ENCODE measurements around the gene LPCAT3.

Gene LPCAT3

DNA sequence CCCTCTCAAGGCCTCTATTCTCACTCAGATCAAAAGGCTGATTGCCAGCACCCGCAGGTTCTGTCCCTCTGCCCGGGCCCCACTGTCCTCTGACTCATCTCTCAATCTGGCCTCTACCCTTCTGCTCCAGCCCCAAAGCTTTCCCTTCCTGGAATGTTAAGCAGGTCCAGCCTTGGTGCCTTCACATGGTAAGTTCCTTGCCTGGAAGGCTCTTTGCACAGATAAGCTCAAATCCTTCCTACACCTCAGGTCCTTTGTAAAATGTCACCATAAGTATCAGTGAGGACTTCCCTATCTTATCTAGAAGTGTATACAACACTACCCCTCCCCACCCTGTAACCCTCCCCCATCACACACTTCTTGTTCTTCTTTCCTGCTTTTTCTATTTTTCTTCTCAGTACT, 22.2 kb downstream of the LPCAT3 start:
- DNase-seq: no peak

- no peak for DNase-seq
Observed at GRCh38 chr12:6987956-6988553, 30.2 kb downstream of the LPCAT3 start.

DNA sequence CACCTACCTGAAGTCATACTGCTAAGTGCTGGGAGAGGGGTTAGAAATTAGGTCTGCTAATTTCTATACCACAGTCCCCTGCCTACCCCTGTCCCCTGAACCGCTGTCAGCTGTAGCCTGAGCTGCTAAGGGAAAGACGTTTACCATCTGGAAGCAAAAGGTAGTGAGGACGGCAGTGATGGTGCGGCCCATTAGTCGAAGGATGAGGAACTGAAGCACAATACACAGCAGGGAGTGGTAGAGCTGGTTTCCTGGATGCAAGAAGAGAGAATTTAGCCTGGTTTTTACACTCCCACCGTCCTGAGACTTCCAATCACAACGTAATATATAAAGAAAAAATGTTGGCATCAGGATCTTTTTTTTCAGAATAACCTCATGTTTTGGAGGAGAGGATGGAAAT, 35.7 kb downstream of the LPCAT3 start:
- DNase-seq: no peak

GRCh38 chr12:6981152-6982052, 36.9 kb downstream of the LPCAT3 start:
- no peak for DNase-seq

DNA sequence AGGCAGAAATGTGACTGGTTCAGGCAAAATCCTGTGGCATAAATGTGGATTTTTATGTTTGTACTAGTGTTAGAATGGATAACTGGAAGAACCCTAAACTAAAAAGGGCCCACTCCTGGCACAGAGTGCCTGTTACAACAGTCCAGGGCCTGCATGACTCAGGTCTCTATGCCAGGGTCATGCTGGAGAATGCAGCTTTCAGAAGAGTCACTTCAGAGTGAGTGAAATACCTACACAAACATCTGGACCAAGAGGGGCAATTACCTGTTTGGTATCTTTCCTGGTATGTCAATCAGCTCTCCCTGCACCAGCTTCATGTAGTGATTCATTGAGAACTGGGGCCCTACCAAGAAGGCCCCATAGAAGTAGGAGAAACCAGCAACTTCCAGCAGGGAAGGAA, 37.5 kb downstream of the LPCAT3 start:
- no peak for DNase-seq

DNA sequence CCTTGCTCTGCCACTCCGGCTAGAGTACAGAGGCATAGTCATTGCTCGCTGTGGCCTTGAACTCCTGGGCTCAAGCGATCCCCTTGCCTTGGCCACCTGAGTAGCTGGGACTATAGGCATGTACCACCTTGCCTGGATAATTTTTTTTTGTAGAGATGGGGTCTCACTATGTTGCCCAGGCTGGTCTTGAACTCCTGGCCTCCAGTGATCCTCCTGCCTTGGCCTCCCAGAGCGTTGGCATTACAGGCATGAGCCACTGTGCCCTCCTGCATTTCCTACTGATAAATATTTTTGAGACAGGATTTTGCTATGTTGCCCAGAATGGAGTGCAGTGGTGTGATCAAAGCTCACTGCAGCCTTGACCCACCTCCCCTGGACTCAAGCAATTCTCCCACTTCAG, 38.2 kb downstream of the LPCAT3 start:
- DNase-seq: no peak

DNA sequence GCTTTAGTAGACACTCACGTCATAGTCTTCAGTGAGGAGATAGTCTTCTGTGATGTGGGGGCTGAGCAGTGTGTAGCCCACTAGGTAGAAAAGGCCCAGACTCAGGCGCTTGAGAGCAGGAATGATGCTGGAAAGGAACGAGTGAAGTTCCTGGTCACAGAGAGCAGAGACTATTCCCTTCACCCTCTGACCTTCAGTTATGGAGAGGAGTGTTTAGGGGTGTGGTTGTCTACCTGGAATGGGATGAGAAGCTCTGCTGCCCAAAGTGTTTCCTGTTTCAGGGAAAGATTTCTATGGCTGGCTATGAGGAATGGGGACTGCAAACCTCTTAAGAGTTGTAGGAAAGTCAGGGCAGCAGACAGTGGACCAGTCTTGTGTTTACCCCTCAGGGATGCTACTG, 38.8 kb downstream of the LPCAT3 start:
- DNase-seq: no peak

GRCh38 chr12:6979021-6979420, 39.3 kb downstream of the LPCAT3 start:
- no peak for DNase-seq

DNA sequence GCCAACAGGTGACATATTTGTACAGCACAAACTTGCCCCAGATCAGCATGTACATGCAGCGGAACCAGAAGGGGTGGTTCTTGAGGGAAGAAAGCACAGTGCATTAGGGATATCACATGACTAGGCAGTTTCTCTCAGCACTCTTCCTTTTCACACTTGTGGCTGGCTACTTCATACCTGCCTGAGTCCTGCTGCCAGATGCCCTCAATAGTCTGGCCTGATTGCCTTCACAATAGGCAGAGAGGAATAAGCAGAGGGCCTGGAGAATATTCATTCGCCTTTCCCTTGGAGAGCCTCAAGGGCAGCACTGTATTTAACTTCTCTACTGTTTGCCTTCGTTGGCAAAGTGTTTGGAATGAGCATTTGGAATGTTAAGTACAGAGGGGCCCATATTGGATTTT, 39.7 kb downstream of the LPCAT3 start:
- no peak for DNase-seq

GRCh38 chr12:6978188-6978587, 40.1 kb downstream of the LPCAT3 start:
- no peak for DNase-seq

GRCh38 chr12:6977653-6978052, 40.6 kb downstream of the LPCAT3 start:
- no peak for DNase-seq

- no peak for DNase-seq
Observed at GRCh38 chr12:6975297-6976032, 42.8 kb downstream of the LPCAT3 start.

DNA sequence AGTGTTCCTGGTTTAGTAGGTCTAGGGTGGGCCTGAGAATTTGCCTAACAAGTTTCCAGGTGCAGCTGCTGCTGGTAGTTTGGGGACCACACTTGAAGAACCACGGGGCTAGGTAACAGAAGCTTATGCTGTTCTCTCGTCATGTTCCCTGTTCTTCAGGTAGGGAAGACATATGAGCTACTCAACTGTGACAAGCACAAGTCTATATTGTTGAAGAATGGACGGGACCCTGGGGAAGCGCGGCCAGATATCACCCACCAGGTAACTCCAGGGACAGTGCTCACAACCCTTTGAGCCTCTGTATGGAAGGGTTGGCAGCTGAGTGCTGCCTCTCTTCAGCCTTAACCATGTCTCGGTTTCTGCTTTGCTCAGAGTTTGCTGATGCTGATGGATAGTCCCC, 44.1 kb downstream of the LPCAT3 start:
- no peak for DNase-seq

DNA sequence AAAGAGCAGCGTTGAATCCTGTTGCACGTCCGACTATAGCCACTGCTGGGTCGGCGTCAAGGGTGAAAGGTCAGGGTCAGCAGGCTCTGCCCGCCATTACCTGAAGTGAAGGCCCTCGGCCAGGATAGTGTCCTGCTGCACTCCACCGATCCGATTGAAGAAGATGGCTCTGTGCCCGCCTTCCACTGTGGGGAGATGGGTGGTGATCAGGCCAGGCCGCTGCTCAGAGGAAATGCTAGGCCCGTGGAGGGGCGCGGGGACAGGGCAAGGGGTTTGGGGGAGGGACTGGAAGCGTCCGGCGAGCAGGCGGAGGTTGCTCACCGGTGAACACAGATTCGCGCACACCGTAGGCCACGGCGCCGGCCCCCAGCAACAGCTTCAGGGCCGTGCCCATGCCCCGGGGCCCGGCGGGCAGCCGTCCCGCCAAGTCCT, 48.2 kb downstream of the LPCAT3 start:
- DNase-seq: no peak

DNA sequence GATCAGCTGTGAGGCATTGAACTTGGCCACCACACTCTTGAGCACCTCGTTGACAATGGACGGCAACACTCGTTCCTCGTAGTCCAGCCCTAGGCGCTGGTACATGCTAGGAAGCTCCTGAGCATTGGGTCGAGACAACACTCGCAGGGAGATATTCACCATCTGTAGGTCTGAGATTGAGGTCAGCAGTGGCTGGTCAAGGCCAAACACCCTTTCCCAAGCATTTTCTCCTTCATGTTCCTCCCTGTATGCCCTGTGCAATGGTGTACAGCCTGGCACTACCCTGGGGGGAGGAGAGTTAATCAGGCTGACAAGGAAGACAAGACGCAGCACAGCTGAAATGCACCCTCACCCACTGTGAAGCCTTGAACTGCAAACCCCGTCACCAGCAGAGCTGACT, 49.9 kb downstream of the LPCAT3 start:
- DNase-seq: no peak

DNA sequence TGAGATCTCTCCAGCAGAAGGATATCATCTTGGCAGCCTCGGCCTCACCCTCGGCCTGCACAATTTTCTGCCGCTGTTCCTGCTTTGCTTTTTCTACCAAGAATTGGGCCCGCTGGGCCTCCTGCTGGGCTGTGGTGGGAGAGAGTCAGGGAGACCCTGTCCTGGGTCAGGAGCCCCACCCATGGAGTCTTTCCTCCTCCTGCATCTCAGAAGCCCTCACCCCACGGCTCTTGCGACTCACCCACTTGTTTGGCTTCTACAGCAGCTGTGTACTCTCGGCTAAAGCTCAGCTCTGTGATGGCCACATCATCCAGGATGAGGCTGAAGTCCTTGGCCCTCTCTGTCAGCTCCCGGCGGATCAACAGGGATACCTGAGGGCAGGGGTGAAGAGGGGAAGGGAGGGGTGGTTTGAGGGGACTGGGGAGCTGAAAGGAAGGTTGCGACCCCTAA, 50.6 kb downstream of the LPCAT3 start:
- DNase-seq: no peak

DNA sequence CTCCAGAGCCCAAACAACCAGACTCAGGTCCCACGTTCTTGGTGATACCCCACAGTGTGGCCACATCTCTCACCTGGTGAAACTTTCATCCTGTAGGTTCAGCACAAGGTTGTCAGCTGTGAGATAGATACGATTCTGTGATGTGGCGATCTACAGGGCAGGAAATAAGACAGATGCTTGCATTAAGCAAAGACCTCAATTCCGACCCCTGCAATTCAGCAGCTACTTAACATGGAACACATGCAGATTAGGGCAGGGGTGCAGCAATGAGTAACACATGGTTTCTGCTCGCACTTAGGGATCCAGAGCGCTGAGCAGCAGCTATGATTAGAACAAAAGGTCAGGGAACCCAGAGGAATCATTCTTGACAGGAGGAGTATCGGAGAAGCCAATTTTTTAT, 51.9 kb downstream of the LPCAT3 start:
- DNase-seq: no peak

DNA sequence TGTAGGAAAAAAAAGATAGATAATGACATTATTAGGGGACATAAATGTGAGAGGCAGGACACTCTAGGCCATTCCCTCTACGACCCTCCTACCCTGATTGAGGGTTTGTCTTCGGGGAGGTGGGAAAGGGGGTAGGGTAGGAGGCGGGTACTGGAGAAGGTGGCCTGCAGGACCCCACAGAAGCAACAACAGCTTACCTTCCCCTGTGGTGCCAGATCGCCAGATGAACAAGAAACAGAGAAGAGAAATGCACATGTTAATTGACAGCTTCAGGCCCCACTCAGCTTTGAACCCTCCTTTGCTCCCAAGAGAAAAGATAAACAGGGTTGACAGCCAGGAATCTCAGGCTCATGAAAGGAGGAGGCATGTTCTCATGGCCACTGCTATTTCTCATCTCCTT, 52.6 kb downstream of the LPCAT3 start:
- DNase-seq: no peak

GRCh38 chr12:6965026-6965661, 53.1 kb downstream of the LPCAT3 start:
- peak; percentile 82 for DNase-seq

DNA sequence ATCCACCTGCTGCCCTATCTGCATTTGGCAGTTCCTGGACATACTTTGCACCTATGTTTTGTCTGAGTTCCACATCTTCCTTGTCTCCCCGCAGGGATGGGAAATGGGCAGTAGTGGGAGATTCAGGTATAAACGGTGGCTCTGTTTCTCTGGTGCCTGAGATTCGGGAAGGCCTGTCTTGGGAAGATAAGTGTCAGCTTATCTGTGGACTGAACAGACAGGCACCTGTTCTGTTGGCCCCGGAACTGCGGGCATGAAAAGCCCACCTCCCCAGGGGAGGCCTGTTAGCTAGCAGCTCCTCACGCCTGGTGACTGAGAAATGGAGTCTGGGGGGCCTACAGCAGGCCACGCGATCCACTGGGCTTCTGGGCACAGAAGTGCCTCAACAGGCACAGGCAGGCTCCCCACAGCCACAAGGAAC, 53.7 kb downstream of the LPCAT3 start:
- no peak for DNase-seq

DNA sequence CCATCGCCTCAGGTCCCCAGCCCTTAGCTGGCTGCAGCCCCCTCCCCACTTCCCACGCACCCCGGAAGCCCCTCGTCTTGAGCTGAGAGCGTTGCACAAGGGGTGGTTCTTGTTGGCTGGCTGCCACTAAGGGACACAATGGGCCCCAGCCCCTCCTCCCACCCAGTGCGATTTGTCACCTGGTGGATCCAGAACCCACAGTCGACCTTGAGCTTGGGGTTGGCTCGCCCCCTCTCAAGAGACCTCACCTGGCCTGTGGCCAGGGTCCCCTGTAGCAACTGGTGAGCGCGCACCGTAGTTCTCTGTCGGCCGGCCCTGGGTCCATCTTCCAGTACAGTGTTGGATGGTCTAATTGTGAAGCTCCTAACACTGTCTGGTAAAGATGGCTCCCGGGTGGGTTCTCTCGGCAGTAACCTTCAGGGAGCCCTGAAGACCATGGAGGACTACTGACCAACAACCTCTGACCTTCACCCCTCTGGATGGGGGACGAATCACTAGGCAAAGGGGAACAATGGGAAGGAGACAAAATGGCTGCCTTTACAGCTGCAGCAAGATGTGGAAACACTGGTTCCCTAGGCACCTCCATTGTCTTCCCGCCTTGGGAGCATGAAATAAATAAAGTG, 54.4 kb downstream of the LPCAT3 start:
- no peak for DNase-seq

GRCh38 chr12:6963016-6963731, 55.1 kb downstream of the LPCAT3 start:
- DNase-seq: no peak

Data from 8988T (cell line).